Subcutaneous adipose tissue (tissue), 4 donors: ENCODE data around the gene GPR68. TPM values are rescaled to one million over a fixed set of nuclear protein-coding genes. Genes with fewer than 3 reads are reported as not detected.

Experiments used
- total RNA-seq, 4 donors: library from RNA; depleted of rRNA; stranded (reverse); fragments of >200 nt; gene quantifications; one replicate each; pipeline ENCODE4 v1.1.0, GENCODE V29; 2016
- TF ChIP-seq, protein P1 (sequence below): fragments of 450-650 bp; IDR thresholded peaks from one replicate; pipeline ENCODE4 v1.5.1; 2016; ENCODE audit warnings: low read depth, mild to moderate bottlenecking, control low read depth, antibody characterized with exemption, moderate library complexity

The GPR68 gene
- total RNA-seq, 4 donors from 2014 or later = 0.51 to 2.2 (median 1.2) TPM

DNA sequence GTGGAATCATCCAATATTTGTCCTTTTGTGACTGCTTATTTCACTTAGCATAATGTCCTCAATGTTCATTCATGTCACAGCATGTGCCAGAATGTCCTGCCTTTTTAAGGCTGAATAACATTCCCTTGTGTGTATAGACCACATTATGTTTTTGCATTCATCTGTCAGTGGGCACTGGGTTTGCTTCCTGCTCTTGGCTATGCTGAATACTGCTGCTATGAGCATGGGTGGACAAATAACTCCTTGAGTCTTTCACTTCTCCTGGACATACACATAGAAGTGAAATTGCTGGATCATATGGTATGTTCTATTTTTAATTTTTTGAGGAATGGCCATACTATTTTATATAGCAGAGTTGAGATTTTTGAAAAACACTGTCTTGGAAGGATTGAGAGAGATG is 46.9 kb downstream of the GPR68 start:
- TF ChIP-seq, protein P1, sequence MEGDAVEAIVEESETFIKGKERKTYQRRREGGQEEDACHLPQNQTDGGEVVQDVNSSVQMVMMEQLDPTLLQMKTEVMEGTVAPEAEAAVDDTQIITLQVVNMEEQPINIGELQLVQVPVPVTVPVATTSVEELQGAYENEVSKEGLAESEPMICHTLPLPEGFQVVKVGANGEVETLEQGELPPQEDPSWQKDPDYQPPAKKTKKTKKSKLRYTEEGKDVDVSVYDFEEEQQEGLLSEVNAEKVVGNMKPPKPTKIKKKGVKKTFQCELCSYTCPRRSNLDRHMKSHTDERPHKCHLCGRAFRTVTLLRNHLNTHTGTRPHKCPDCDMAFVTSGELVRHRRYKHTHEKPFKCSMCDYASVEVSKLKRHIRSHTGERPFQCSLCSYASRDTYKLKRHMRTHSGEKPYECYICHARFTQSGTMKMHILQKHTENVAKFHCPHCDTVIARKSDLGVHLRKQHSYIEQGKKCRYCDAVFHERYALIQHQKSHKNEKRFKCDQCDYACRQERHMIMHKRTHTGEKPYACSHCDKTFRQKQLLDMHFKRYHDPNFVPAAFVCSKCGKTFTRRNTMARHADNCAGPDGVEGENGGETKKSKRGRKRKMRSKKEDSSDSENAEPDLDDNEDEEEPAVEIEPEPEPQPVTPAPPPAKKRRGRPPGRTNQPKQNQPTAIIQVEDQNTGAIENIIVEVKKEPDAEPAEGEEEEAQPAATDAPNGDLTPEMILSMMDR = no peak

DNA sequence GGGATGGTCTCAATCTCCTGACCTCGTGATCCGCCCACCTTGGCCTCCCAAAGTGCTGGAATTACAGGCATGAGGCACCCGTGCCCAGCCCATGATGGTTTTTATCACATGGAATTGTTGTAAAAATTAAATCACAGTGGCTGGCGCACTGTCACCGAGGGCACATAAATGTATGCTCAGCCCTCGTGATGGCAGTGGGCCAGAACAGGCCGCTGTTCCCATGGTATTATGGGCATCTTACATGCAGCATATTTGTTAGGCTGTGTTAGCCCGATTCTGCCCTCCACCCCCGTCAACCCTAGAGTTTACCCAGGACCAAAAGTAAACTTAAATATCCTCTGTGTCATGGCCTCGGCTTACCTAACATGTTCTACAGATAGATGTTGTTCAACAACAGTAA is 48.6 kb downstream of the GPR68 start:
- TF ChIP-seq, protein P1 = no peak

DNA sequence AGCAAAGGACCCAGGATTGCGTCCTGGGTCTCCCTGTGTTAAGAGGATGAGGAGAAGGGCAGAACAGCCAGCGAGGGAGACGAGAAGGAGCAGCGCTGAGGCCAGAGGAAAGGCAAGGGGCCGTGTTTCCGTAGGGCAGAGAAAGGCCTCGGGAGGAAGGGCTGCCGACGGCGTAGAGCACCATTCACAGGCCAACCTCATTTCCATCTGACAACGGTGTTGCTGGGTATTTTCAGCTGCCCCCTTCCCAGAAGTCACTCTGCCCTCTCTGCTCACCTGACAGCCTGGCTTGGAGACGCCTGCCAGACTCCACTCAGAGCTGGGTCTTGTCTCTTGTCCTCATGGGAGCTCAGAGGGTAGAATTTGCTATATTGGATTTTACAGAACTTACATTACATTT is 51.4 kb downstream of the GPR68 start:
- TF ChIP-seq, protein P1 = no peak

DNA sequence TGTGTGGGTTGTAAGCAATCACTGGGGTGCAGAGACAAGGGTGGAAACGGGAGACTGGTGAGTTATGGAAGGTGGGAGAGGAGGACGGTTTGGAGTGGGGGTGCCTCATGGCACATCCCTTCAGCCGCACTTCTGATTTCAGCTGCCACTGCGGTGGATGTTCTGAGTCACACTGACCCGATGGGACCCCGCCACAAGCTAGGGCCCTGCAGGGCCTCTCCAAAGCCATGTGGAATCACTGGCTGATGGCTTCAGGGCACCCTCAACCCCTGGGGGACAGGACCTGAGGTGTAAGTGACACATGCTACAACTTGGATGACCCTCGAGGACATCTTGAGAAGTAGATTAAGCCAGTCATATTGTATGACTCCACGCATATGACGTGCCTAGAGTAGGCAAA is 53.7 kb downstream of the GPR68 start:
- TF ChIP-seq, protein P1 = no peak

DNA sequence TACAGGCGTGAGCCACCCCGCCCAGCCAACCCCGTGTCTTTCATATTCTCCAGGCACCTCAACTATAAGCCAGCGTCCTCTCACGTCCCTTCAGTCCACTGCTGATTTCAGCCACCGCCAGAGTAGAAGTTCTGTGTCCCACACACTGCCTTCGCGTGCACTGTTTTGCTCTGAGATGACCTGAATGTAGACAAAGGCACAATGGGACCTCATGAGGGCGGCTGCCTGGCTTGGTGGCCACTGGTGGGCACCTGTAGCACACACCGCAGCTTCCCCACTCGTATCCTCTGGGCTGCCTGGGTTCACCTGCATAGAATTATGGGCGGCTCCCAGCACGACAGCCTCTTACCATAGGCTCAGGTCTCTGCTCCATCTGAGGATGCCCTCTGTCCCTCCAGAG is 57.2 kb downstream of the GPR68 start:
- TF ChIP-seq, protein P1 = no peak

DNA sequence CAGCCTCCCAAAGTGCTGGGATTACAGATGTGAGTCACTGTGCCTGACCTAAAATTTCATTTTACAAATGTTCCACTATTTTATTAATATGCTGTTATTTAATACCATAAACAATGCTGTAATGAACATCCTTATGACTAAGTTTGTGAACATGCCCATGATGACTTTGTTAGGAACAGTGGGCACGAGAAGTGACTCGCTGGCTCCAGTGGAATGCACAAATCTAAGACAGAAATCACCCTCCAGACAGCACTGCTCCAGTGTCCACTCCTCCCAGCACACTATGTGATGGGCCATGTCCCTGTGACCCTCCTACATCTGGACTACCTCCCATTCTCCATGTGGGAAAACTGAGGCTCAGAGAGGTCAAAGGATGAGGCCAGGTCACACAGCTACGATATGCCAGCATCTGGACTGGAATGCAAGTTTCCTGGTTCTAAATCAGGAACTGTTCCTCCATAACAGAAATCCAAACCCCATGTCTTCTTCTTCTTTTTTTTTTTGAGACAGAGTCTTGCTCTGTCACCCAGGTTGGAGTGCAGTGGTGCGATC is 57.9 kb downstream of the GPR68 start:
- TF ChIP-seq, protein P1 = no peak

DNA sequence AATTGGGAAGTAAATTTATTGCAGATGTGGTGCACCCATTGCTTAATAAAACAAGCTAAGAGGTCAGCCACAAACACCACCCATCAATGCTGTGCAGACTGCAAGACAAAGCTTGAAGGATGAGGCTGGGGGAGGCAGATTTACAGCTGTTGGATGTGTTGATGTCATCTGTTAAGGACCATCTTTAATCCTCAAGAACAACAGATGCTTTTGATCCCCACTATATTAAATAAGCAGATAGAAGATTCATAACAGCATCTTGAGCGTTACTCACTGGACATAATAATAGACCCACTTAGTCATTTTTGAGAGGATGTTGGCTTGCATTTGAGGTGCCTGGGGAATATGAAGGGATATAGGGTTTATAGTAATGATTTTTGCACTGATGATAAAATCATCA is 58.8 kb downstream of the GPR68 start:
- TF ChIP-seq, protein P1 = no peak
